ENCODE results near the gene DBF4B.

- TF ChIP-seq POLR2A (IDR thresholded peaks at IDR 0.05) (no peak), CTCF (IDR thresholded peaks at IDR 0.05) (no peak)
These were observed 78.2 kb downstream of the DBF4B start for GRCh38 chr17:44786551-44787081.
